HG02970 (cell line): ENCODE data around the gene OR2M2.

ENCODE experiments used
- ATAC-seq: cut with Tn5 transposase; IDR thresholded peaks from one replicate; pipeline ENCODE4 v1.9.1; 2021; ENCODE audit warnings: mild to moderate bottlenecking, moderate library complexity, moderate number of reproducible peaks; ENCODE audit not compliant: unreplicated experiment, low FRiP score

The OR2M2 gene

GRCh38 chr1:248174521-248174920, at the start of gene OR2M2:
Gene OR2M2, plus strand, starts transcription at chr1:248174821. Its CDS starts 5,165 bp downstream, at chr1:248179986.
- ATAC-seq: no peak

GRCh38 chr1:248127653-248128052, 47.0 kb upstream of the OR2M2 start:
- no peak for ATAC-seq

GRCh38 chr1:248136811-248137210, 37.8 kb upstream of the OR2M2 start:
- ATAC-seq: no peak

GRCh38 chr1:248140846-248141245, 33.8 kb upstream of the OR2M2 start:
- ATAC-seq: no peak

GRCh38 chr1:248143311-248143710, 31.3 kb upstream of the OR2M2 start:
- no peak for ATAC-seq

- no peak for ATAC-seq
Measured at GRCh38 chr1:248144513-248145198, 30.0 kb upstream of the OR2M2 start, which contains the start of gene OR2M5. Gene OR2M5, plus strand, starts transcription at chr1:248145148. Its CDS starts 0 bp downstream, at chr1:248145148.

GRCh38 chr1:248152056-248152827, 22.4 kb upstream of the OR2M2 start:
- no peak for ATAC-seq

GRCh38 chr1:248155927-248156326, 18.7 kb upstream of the OR2M2 start:
- ATAC-seq: no peak

GRCh38 chr1:248158758-248159157, 15.9 kb upstream of the OR2M2 start:
- ATAC-seq: no peak

GRCh38 chr1:248164031-248164430, 10.6 kb upstream of the OR2M2 start:
- no peak for ATAC-seq

GRCh38 chr1:248165186-248165585, 9.4 kb upstream of the OR2M2 start:
- no peak for ATAC-seq

- ATAC-seq: no peak
Measured at GRCh38 chr1:248183996-248184395, 9.4 kb downstream of the OR2M2 start.

- no peak for ATAC-seq
Measured at GRCh38 chr1:248187363-248187762, 12.7 kb downstream of the OR2M2 start.

GRCh38 chr1:248189026-248189425, 14.4 kb downstream of the OR2M2 start:
- ATAC-seq: no peak

- ATAC-seq: no peak
Measured at GRCh38 chr1:248194117-248194516, 19.5 kb downstream of the OR2M2 start.

- ATAC-seq: no peak
Measured at GRCh38 chr1:248196965-248197364, 22.3 kb downstream of the OR2M2 start, which contains the start of gene OR2M3. Gene OR2M3, plus strand, starts transcription at chr1:248197265. Its CDS starts 5,803 bp downstream, at chr1:248203068.

- no peak for ATAC-seq
Measured at GRCh38 chr1:248215880-248216279, 41.3 kb downstream of the OR2M2 start.

GRCh38 chr1:248225537-248225936, 50.9 kb downstream of the OR2M2 start:
- ATAC-seq: no peak

- no peak for ATAC-seq
Measured at GRCh38 chr1:248229360-248229908, 54.8 kb downstream of the OR2M2 start.
